HG03039 (cell line): ENCODE data around the gene EFNA2.

Experiments
- ATAC-seq: cut with Tn5 transposase; IDR thresholded peaks from one replicate; pipeline ENCODE4 v1.9.1; 2021; ENCODE audit warnings: mild to moderate bottlenecking, moderate library complexity; ENCODE audit not compliant: unreplicated experiment

The EFNA2 gene

GRCh38 chr19:1259876-1260748 lies 25.6 kb upstream of the EFNA2 start:
- ATAC-seq = peak; percentile 0

- ATAC-seq = peak; percentile 66
Measured at GRCh38 chr19:1260749-1261537, 24.7 kb upstream of the EFNA2 start.

DNA sequence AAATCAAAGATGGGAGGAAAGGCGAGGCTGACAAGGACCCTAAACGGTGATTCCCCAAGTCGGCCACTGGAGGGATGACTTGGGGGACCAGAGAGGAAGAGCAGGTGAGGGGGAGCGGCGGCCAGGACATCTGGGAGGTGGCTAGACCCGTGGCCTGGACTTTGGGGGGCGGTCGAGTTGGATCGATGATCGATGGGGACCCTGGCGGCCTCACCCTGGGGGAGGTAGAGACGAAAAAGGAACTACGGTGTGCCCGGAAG lies 24.2 kb upstream of the EFNA2 start:
- no peak for ATAC-seq

- ATAC-seq = no peak
Measured at GRCh38 chr19:1261798-1262622, 23.7 kb upstream of the EFNA2 start.

- no peak for ATAC-seq
Measured at GRCh38 chr19:1262623-1263123, 23.0 kb upstream of the EFNA2 start.

DNA sequence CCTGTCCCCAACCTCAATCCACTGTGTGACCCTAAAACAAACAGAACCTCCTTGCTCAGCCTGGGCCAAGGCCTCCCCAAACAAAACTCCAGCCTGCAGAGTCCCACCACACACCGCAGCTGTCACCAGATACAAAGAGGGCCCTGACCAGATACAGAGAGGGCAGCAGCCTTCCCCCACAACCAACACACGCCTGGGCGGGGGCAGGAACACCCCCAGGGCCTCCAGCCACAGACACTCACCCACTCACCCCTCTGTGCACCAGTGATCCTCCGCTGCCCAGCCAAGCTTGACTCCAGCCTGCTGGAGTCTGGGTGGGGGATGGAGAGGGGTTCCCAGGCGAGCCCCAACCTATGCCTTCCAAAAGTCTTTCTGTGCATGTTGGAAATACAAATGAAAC lies 22.5 kb upstream of the EFNA2 start:
- ATAC-seq = no peak

DNA sequence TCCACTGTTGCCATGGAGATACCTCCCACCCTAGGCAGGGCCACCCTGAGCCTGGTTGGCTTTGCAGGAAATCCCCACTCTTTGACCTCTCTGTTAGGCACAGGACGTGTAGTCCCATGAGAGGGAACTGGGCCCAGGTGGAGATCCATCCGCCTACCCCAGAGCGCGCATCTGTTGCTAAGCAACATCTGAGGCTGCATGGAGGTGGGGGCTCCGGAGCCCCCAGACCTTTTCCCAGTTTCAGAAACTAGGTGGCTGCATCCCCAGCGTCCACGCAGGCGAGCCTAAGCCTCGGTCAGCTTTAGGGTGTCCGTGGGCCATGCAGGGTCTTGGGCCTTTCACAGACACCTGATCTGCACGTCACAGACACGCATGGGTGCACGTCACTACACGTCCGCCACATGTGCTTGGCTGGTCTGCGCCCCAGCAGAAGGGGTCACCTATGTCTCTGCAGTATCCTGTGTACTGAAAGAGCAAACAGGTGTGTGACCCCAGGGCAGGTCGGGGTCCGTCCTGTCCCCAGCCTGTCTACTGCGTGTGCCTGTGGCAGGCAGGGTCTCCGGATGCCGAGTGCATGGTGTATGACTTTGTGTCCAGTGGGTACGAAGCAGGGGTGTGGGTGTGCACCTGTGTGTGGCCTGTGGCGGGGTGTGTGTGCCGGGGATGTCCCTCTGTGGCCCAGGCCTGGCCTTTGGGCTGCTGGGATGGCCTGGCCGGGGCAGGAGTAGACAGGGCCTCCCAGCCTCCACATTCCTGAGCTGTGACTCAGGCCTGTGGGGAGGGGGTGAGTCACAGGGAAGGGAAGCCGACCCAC lies 20.7 kb upstream of the EFNA2 start:
- no peak for ATAC-seq

DNA sequence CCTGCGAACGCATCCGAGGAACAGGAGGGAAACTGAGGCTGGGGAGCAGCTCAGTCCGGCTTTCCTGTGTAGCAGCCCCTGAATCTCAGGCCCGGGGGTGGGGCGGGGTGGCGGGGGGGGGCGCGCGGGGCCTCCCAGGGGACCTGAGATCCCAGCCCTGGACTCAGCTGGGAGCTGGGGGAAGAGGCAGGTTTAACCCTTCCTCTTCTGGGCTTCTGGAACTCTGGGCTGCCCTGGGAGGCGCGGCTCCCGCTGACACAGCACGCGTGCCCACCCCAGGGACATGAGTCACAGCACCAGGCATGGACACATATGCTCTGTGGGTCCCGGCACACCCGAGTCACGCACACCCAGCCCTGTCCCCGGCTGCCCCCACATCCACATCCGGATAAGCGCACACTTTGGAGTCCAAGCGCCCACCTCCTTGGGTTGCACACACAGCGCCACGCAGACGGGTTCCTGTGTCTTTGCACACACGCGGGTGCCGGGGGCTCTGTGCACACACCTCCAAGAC lies 20.0 kb upstream of the EFNA2 start:
- ATAC-seq = no peak

DNA sequence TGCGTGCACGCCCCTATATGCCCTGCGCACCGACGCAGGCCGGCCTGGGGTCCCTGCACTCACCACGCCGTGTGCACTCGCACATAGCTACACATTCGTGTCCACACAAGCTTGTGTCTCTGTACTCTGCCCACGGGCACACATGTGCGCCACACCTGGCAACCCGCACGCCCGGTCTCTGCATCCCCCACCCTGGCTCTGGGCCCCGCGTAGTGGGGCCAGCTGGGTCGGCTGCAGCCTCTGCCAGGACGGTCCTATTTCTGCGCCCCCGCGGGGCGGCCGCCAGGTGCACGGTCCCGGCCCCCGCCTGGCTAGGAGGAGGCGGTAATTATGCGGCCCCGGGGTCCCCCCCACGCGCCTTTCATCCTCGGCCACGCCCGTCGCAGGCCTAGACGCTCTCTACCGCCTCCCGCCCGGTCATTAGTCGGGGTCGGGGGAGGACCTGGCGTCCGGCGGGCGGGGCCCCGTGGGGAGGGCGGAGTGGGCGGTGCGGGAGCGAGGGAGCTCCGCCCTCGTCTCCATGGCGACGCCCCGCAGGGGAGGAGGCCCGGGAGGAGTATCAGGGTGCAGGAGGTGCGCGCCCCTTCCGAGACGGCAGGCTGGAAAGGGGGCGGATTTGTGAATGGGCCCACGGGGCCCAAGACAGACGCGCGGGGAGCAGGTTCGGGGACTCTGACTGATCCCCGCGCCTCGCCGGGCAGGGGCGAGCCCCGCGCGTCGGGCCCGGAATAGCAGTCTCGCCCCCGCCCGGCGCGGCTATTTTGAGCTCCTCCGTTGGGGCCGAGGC lies 19.4 kb upstream of the EFNA2 start:
- peak; percentile 29 for ATAC-seq

DNA sequence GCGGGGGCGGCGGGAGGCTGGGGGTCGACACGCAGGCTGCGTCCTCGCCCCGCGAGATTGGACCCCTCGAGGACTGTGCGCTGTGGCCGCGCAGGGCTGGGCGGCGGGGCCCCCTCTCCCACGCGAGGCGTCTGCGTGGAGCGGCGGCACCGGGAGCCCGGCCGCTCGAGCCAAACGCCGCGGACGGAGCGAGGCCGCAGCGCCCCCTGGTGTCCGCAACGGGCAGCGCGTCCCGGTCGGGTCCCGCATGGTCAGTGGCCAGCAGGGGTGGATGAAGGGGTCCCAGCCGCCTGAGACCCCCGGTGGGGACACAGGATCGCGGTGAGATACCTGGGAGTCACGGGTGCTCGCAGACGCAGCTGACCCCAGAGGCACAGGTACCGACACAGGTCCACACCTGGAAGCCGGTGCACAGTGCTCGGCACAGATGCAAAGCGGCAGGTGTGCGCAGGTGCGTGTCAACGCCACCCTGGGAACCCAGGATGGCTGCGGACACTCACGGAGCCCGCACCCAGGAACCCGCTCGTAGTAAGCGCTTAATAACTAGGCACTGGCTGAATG lies 18.7 kb upstream of the EFNA2 start:
- peak; percentile 10 for ATAC-seq

DNA sequence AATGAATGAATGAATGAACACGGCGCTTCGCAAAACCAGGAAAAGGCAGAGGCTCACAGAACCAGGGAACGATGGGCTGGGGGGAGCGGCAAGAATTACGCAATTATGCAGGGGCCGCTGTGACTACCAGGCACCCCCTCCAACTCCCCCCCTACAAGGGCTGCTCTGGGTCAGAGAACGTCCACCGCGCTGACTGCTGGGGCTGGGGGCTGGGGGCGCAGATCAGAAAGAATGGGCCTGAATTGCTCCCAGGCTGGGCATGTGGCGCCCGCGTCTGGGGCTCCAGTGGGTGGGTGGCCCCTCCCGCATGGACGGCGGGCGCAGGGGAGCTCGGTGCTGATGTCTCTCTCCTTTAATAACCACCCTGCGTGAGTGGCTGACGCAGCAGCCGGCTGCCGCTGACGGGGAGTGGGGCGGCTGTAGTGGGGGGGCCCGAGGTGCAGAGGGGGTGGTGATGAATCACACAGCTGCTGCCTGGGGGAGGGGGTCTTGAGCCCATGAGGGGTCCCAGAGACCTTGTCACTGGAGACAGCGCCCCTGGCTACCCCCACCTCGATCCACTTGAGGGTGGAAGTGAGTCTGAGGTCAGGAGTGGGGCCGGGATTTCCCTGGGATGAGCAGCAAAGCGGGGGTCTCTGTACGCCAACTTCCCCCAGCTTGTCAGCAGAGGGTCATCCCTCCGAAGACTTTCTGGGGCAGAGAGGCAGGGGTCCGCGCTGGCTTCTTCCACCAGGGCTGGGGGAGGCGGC lies 18.0 kb upstream of the EFNA2 start:
- ATAC-seq = no peak

DNA sequence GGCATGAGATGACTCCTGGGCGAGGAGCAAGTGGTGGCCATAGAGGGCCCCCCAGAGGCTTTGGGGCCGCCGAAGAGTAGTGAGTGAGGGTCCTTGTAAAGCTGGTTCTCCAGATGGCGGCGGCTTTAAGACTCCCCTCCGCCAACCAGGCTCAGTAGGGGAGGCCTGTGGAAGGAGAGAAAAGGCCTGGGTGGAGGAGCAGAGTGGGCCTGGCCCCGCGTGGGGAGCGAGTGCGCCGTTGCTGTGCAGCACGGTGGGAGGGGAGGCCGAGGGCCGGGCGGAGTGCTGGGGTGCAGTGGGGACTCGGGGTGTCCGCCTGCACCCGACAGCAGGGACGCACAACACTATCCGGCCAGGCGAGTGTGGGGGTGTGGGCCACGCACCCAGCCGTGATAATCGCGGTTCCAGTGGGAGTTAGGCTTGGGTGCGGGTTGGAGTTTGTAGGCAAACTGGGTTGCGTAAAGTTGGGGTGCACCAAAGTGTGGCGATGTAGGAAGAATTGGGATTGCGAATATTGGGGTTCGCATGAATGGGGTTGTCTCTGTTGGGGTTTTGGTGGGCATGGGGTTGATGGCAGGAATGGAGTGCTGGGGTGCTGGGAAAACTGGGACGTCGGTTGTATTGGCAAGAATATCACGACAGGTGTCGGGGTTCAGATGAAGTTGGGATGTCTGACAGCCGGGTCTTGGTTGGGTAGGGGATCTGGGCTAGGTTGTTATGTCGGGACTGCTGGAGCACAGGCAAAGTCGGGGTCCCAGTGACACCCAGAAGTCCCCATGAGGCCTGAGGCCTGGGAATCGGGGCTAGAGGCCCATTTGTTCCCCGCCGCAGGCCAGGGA lies 17.2 kb upstream of the EFNA2 start:
- ATAC-seq = no peak

DNA sequence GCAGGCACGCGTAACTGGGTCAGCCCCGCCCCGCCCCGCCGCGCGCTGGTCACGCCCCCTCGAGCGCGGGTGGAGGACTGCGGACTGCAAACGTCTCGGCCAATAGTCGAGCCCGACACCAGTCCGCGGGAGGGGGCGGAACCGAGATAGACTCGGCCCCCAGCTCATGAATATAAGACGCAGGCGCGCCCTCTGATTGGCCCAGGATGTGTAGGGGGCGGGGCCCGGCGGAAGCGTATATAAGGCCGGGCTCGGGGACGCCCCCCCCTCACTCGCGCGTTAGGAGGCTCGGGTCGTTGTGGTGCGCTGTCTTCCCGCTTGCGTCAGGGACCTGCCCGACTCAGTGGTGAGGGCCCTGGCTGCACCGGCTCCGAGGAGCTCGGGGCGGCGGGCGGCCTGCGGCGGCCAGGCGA lies 16.6 kb upstream of the EFNA2 start, which contains the start of gene CIRBP:
Gene CIRBP, plus strand, starts transcription at position 268 of the 413 bp plus-strand sequence. CDS start 1,602 bp downstream, outside the sequence.
- peak; percentile 54 for ATAC-seq

DNA sequence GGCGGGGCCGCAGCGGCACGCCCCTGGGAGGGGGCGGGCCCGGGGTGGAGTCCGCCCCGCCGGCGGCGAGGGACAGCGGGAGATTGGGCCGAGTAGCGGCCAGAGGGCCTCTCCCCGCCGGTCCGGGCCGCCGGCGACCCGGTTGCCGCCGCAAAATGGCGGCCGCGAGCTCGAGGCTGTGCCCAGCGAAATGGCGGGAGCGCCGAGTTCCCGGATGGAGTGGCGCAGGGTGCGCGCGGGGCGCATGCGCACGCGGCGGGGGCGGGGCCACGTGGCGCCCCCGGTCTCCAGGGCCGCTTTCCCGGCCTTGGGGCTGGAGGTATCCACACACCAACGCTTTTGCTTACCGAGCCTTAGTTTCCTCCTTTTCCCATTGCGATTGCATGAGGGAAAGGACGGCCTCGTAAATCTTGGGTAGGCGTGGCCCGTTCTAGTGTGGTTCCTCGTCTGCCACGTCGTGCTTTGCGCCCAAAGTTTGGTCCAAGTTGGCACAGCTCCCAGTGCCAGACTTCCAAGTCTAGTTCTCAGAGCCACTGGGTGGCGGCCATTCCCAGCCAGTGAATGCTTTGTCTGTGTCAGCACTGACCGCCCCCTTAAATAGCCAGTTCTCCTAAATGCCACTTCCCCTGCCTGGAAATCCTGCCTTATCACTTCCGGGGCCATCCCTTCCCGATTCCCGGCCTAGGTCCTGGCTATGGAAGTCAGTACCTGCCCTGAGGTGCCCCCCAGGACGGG lies 16.0 kb upstream of the EFNA2 start:
- ATAC-seq = peak; percentile 16

DNA sequence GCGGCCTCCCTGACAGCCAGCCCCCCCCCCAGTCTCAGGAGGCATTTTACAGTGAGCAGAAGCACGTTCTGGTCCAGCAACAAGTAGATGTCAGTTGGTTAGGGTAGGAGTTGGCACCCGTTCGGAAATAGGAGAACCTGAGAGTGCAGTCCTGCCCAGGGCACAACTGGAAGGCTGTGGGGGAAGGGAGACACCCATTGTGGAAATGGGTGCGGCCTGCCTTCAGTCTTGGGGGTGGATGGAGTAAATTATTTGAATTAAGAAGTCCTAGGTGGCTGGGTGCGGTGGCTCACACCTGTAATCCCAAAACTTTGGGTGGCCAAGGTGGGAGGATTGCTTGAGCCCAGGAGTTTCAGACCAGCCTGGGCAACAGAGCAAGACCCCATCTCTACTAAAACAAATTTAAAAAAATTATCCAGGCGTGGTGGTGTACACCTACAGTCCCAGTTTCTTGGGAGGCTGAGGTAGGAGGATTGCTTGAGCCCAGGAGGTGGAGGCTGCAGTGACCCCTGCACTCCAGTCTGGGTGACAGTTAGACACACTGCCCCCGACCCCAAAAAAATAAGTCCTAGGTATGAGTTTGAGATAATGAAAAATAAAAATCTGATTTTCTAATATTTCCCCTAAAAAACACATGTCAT lies 15.3 kb upstream of the EFNA2 start:
- no peak for ATAC-seq

DNA sequence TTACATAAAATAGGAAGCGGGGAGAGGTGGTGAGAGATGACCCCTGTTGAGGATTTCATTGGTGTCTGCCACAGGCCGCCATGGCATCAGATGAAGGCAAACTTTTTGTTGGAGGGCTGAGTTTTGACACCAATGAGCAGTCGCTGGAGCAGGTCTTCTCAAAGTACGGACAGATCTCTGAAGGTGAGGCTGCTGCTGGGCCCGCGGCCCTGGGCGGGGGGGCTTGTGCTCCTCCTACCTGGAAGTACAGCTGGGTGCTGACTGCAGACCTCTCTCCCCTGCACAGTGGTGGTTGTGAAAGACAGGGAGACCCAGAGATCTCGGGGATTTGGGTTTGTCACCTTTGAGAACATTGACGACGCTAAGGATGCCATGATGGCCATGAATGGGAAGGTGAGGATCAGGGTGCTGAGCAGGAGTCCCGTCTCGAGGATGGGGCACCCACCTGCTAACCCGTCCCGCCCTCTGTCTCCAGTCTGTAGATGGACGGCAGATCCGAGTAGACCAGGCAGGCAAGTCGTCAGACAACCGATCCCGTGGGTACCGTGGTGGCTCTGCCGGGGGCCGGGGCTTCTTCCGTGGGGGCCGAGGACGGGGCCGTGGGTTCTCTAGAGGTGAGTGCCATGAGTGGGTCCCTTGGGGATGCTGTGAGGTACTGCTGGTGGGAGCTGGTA lies 14.7 kb upstream of the EFNA2 start:
- ATAC-seq = no peak
